Measurements from ENCODE around the gene SLC45A2.

Gene SLC45A2

DNA sequence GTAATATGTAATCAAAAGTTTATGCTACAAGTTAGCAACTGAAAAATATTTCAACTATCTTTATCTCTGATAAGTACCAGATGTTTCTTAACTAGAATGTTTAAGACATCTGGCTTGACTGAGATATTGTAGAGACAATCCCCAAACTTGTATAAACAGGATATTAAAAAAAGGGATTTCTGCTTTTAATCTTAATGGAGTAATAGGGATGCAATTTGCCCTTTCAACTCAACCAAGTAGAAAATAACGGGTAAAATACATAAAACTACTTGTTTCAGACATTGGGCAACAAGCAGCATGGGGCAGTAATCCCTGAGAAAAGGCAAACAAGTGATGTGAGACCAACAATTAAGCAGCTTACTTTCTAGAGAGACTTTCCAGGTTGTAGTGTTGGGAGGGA is 83.3 kb downstream of the SLC45A2 start:
- no peak overlapping the region for H3K27ac ChIP-seq

More for the DNA sequence above, 83.3 kb downstream of the SLC45A2 start:
- TF ChIP-seq, protein P1, sequence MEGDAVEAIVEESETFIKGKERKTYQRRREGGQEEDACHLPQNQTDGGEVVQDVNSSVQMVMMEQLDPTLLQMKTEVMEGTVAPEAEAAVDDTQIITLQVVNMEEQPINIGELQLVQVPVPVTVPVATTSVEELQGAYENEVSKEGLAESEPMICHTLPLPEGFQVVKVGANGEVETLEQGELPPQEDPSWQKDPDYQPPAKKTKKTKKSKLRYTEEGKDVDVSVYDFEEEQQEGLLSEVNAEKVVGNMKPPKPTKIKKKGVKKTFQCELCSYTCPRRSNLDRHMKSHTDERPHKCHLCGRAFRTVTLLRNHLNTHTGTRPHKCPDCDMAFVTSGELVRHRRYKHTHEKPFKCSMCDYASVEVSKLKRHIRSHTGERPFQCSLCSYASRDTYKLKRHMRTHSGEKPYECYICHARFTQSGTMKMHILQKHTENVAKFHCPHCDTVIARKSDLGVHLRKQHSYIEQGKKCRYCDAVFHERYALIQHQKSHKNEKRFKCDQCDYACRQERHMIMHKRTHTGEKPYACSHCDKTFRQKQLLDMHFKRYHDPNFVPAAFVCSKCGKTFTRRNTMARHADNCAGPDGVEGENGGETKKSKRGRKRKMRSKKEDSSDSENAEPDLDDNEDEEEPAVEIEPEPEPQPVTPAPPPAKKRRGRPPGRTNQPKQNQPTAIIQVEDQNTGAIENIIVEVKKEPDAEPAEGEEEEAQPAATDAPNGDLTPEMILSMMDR (IDR thresholded peaks at IDR 0.05) = no peak
- no peak for TF ChIP-seq ZFX (IDR thresholded peaks at IDR 0.05; ENCODE audit: borderline replicate concordance)
